GM23248 (cell line): ENCODE data around the gene ABLIM3.

Experiments
- EZH2 ChIP-seq: fragments of 200-600 bp; sonication (generic); IDR thresholded peaks from 2 replicates; pipeline ENCODE4 v1.6.1; 2018; ENCODE audit warnings: antibody characterized with exemption, mild to moderate bottlenecking; ENCODE audit not compliant: insufficient read depth, poor library complexity, severe bottlenecking
- EZH2phosphoT487 ChIP-seq: fragments of 200-600 bp; sonication (generic); IDR thresholded peaks from 2 replicates; pipeline ENCODE4 v1.6.1; 2018; ENCODE audit warnings: antibody characterized with exemption, moderate library complexity, mild to moderate bottlenecking, low read depth; ENCODE audit not compliant: insufficient read depth

DNA sequence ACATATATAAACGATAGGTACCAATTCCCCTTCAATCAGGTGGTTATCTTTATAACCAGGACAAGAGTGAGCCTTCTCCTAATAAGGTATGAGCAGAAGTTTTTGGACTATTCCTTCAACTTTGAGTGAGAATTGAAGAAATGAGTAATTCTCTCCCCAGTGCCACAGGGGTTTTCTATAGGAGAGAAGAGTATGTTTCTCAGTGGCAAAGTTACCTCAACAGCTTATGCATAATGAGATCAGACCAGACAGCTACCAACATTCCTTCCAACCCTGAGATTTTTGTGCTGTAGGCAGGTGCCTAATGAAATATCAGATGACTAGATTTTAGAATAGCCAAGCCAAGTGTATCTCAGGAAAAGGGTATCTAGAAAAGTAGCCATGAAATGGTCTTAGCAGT is 40.9 kb downstream of the ABLIM3 start:
- TF ChIP-seq EZH2phosphoT487 (no peak), EZH2 (no peak)
